ENCODE data around the gene SORT1. TPM values are rescaled to one million over a fixed set of nuclear protein-coding genes. Genes with fewer than 3 reads are reported as not detected.

Gene SORT1
- total RNA-seq, 2 donors from 2014 or later = 44.9 to 46.2 TPM

GRCh38 chr1:109368464-109368863, 29.3 kb downstream of the SORT1 start:
- H3K36me3 ChIP-seq (ENCODE audit: control insufficient read depth, insufficient read depth, low read length) = peaks cover 18% of the 10 kb centered on the region
- H3K27ac ChIP-seq (ENCODE audit: low read depth, low read length) = no peak overlapping the region
- H3K9me3 ChIP-seq (ENCODE audit: control insufficient read depth, low read length) = no peaks in the 10 kb centered on the region
- H3K36me3 Mint-ChIP-seq (ENCODE audit: low read depth) = peaks cover 26% of the 10 kb centered on the region
- no peak overlapping the region for H3K27ac Mint-ChIP-seq
- no peak for DNase-seq
- no peaks in the 10 kb centered on the region for H3K27me3 ChIP-seq (ENCODE audit: control insufficient read depth, insufficient read depth, low read length, poor library complexity, severe bottlenecking)
- no peak overlapping the region for H3K9ac ChIP-seq (ENCODE audit: extremely low read depth, low read length, poor library complexity, severe bottlenecking)
- no peaks in the 10 kb centered on the region for H3K4me1 ChIP-seq (ENCODE audit: control insufficient read depth, insufficient read depth, low read length)
- H3K4me3 ChIP-seq (ENCODE audit: low read length) = no peak overlapping the region
- peak; percentile 49 for TF ChIP-seq CTCF (conservative IDR thresholded peaks at IDR 0.05)
- H3K4me3 Mint-ChIP-seq = no peak overlapping the region
- no peaks in the 10 kb centered on the region for H3K27me3 Mint-ChIP-seq (ENCODE audit: insufficient read depth)
- H3K9me3 Mint-ChIP-seq = no peaks in the 10 kb centered on the region
- 86 to 100% methylated on average over 1 of the region's 1 CpG for WGBS, 2 experiments (ENCODE audit: insufficient coverage in 1 of 2, insufficient read length in 1 of 2)
- no peaks in the 10 kb centered on the region for H3K4me1 Mint-ChIP-seq

DNA sequence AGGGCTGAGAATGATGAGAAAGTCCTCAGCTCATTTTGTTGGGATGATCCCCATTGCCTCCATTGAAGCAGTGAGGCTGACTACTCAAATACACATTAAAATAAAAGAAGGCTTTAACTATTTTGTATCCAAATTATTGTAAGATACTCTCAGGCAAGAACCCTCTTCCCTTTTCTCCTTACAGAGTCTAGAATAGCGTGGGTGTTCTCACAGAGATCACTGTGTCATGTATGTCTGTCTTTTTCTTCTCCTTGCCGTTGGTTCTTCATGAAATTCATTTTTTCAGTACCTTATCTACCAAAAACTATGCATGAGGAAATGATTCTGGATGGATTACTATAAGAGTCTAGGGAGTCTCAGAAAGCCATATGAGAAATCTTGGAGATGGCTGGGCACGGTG, 30.1 kb downstream of the SORT1 start:
- Mint-ChIP-seq H3K27ac (no peak overlapping the region), H3K4me3 (no peak overlapping the region), H3K9me3 (no peaks in the 10 kb centered on the region), H3K36me3 (ENCODE audit: low read depth) (peaks cover 26% of the 10 kb centered on the region), H3K27me3 (ENCODE audit: insufficient read depth) (no peaks in the 10 kb centered on the region), H3K4me1 (no peaks in the 10 kb centered on the region)
- Histone ChIP-seq H3K9ac (ENCODE audit: extremely low read depth, low read length, poor library complexity, severe bottlenecking) (no peak overlapping the region), H3K4me1 (ENCODE audit: control insufficient read depth, insufficient read depth, low read length) (no peaks in the 10 kb centered on the region), H3K36me3 (ENCODE audit: control insufficient read depth, insufficient read depth, low read length) (peaks cover 18% of the 10 kb centered on the region), H3K9me3 (ENCODE audit: control insufficient read depth, low read length) (no peaks in the 10 kb centered on the region), H3K27me3 (ENCODE audit: control insufficient read depth, insufficient read depth, low read length, poor library complexity, severe bottlenecking) (no peaks in the 10 kb centered on the region), H3K27ac (ENCODE audit: low read depth, low read length) (no peak overlapping the region), H3K4me3 (ENCODE audit: low read length) (no peak overlapping the region)
- 92 to 95% methylated on average over 2 to 3 of the region's 3 CpGs for WGBS, 2 experiments (ENCODE audit: insufficient coverage in 1 of 2, insufficient read length in 1 of 2)
- no peak for TF ChIP-seq CTCF (conservative IDR thresholded peaks at IDR 0.05)
- DNase-seq = no peak

DNA sequence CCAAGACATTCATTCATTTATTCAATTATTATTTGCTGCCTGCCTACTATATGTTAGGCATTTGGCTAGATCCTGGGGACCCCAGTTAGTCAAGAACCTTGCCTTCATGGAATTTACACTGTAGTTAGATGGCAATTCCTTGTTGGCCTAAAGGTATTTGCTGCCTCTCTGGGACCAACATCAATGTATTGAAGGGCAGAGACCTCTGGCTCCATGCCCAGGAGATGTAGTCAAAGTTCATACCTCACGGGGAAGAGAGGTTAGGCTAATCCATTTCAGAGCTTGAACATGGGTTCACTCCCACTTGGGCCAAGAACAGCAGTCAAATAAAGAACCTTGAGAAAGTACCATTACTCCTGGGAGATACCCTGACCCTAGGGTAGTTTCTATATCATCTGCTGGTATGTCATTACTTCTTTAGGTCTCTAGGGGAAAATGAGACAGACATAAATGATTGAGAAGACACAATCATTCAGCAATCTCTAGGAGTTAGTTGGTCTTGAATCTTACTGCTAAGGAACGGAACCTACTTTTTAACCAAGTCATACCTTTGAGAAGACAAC, 32.0 kb downstream of the SORT1 start:
- Histone ChIP-seq H3K27ac (ENCODE audit: low read depth, low read length) (no peak overlapping the region), H3K36me3 (ENCODE audit: control insufficient read depth, insufficient read depth, low read length) (peaks cover 18% of the 10 kb centered on the region), H3K4me3 (ENCODE audit: low read length) (no peak overlapping the region), H3K9ac (ENCODE audit: extremely low read depth, low read length, poor library complexity, severe bottlenecking) (no peak overlapping the region), H3K27me3 (ENCODE audit: control insufficient read depth, insufficient read depth, low read length, poor library complexity, severe bottlenecking) (no peaks in the 10 kb centered on the region), H3K4me1 (ENCODE audit: control insufficient read depth, insufficient read depth, low read length) (no peaks in the 10 kb centered on the region), H3K9me3 (ENCODE audit: control insufficient read depth, low read length) (no peaks in the 10 kb centered on the region)
- DNase-seq = no peak
- Mint-ChIP-seq H3K4me3 (no peak overlapping the region), H3K27ac (no peak overlapping the region), H3K9me3 (no peaks in the 10 kb centered on the region), H3K4me1 (no peaks in the 10 kb centered on the region), H3K27me3 (ENCODE audit: insufficient read depth) (no peaks in the 10 kb centered on the region), H3K36me3 (ENCODE audit: low read depth) (peaks cover 26% of the 10 kb centered on the region)
- WGBS, 2 experiments (ENCODE audit: insufficient coverage in 1 of 2, insufficient read length in 1 of 2) = 96 to 100% methylated on average over 1 to 2 of the region's 2 CpGs
- no peak for TF ChIP-seq CTCF (conservative IDR thresholded peaks at IDR 0.05)

Measured in endodermal cell (in vitro differentiated cells).